ENCODE measurements around the gene ITIH2. TPM values are rescaled to one million over a fixed set of nuclear protein-coding genes. Genes with fewer than 3 reads are reported as not detected.
"Not testable (repeated sequence)": the region's sequence is repeated elsewhere in the genome, so short reads cannot be mapped to it uniquely, and the experiment has no call there.

The ITIH2 gene, protein sequence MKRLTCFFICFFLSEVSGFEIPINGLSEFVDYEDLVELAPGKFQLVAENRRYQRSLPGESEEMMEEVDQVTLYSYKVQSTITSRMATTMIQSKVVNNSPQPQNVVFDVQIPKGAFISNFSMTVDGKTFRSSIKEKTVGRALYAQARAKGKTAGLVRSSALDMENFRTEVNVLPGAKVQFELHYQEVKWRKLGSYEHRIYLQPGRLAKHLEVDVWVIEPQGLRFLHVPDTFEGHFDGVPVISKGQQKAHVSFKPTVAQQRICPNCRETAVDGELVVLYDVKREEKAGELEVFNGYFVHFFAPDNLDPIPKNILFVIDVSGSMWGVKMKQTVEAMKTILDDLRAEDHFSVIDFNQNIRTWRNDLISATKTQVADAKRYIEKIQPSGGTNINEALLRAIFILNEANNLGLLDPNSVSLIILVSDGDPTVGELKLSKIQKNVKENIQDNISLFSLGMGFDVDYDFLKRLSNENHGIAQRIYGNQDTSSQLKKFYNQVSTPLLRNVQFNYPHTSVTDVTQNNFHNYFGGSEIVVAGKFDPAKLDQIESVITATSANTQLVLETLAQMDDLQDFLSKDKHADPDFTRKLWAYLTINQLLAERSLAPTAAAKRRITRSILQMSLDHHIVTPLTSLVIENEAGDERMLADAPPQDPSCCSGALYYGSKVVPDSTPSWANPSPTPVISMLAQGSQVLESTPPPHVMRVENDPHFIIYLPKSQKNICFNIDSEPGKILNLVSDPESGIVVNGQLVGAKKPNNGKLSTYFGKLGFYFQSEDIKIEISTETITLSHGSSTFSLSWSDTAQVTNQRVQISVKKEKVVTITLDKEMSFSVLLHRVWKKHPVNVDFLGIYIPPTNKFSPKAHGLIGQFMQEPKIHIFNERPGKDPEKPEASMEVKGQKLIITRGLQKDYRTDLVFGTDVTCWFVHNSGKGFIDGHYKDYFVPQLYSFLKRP
- not detected in 2 replicates for total RNA-seq

DNA sequence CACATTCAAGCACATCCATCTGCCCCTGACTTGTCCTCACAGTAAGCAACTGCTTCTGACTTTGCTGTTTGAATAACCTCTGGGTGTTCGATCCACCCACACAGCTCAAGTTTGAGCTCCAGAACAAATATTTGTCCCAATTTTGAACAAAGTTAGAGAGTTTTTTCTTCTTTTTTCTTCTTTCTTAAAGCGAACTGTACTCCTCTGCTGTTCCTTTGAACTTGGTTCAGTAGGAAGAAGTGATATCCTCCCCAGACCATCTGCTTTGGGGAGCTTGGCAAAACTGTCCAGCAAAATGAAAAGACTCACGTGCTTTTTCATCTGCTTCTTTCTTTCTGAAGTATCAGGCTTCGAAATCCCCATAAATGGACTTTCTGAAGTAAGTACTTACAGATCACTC lies at the start of gene ITIH2:
Gene ITIH2 (plus strand): TSS at position 177 of the 400 bp plus-strand sequence. CDS start 119 bp downstream, at position 296.
- intact Hi-C loops (cut with micrococcal nuclease): no loop called here

DNA sequence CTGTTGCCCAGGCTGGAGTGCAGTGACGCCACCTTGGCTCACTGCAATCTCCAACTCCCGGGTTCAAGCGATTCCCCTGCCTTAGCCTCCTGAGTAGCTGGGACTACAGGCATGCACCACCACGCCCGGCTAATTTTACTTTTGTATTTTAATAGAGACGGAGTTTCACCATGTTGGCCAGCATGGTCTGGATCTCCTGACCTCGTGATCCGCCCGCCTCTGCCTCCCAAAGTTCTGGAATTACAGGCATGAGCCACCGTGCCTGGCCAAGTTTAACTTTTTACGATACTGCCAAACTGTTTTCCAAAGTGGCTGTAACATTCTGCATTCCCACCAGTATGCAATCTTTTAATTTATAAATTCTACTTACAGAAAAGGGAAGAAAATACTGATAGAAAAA lies 46.0 kb upstream of the ITIH2 start:
- intact Hi-C loops (cut with micrococcal nuclease): not testable (repeated sequence)

DNA sequence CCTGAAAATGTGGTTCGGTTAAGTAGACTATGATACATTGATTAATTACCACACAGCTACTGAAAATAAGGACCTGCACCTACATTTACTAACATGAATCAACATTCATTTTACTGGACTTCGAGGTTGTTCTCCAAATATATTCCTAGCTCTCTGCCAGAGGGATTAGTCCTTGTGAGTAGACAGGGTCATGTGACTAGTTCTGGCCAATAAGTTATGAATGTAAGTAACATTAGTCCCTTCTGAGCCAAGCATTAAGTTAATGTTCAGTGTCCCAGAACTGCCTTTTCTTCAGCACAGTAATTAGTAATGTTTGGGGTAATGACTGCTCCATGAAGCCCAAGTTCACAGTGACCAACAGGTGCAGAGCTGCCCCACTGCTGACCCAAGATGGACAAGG lies 45.6 kb upstream of the ITIH2 start:
- intact Hi-C loops (cut with micrococcal nuclease): no loop called here

DNA sequence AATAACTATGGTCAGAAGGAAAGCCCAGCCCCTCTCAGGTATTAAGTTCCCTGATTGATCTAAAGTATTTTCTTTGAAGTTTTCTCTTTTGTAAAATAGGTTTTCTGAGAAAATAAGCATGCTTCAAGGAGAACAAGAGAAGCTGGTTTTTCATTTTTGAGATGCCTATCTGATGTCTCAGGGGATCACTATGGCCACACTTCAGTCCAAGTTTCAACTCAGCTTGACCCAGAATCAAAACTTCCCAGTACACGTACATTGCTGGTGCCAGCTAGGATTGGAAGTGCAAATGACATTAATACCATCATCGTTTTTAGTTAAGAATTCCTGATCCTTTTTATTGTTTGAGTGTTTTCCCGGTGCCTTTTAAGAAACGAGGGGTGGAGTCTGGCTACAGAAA lies 43.6 kb upstream of the ITIH2 start:
- intact Hi-C loops (cut with micrococcal nuclease): no loop called here

DNA sequence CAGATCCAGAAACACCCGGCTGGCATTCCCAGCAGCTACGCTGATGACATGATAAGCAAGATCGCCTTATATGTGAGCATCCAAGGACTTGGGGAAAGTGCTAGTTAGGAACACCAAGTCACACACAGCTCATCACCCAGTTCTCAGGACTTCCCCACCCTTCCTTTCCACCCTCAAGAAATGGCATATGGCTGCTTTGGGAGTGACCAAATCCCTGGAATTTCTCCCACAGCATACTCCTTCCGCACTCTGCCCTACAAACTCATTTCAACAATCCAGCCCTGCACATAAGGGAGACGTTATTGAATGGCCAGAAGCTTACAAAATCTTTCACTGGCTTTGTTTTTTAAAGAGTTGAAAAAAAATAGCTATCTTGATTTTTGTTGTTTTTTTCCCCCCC lies 40.6 kb upstream of the ITIH2 start:
- intact Hi-C loops (cut with micrococcal nuclease): no loop called here

DNA sequence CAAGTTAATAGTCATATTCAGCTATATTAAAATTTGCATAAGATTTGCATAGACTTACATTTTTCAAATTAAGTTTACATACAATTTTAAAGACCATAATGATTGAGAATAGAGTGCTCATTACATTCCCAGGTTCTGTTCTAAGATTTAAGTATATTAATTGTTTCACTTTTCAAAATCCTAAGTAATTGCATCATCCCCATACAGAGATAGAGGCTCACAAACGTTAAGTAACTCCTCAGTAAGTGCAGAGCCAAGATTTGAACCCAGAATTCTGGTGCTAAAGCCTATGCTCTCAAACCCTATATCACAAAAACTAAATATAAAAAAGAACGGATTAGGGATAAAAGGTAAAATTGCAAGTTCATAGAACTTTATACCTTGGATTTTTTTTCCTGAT lies 38.4 kb upstream of the ITIH2 start:
- intact Hi-C loops (cut with micrococcal nuclease): no loop called here

DNA sequence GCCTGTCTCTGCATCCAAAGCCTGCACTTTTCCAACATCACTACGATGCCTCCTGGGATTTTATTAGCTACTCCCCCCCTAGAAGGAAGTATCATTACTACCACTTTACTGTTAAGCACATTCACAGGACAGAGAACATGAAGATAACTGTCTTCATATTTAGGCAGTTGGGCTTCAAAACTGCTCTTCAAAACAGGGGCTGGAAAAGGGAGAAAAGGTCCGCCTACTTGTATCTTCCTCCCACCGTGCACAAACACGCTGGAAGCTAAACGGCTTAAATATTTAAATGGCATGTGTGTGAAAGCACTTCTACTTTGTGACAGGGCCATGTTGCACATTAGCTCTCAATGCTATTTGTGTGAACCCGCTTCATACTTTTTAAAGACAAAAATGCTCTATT lies 37.3 kb upstream of the ITIH2 start:
- intact Hi-C loops (cut with micrococcal nuclease): no loop called here

DNA sequence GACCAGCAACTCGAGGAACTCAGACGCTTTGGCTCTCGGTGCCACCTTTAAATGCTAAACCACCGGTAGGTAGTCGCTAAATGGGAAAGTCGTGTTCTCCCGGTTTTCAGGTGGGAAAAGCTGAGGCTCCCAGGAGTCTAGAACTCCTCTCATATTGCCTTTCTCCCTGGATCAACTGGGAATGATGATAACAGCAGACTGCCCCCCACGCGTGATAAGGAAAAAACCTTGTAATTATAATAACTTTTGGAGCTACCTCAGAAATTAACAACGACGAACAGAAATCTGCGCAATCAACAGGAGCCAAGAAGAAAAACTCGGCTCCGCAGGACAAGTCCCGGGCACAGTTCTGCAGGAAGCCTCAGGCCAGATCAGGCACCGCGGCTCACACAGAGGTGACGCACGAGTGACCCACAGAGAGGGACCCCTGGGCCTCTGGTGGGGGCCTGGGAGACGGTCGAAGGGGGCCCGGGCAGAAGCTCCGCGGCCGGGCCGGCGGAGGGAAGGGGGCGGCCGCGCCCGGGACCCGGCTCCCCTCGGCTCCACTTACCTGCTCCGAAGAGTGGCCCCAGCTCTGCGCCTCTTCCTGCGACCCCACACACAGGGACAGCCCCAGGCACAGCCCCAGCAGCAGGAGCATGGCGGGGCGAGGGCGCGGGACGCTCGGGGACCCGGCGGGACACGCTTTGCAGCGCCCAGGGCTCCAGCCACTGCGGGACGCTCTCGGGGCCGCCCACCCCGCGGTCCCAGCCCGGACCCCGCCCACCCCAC lies 36.7 kb upstream of the ITIH2 start, which contains the start of gene ITIH5:
Gene ITIH5 (minus strand): TSS at position 714 of the 771 bp plus-strand sequence. CDS start 74 bp downstream, at position 640.
- intact Hi-C loops (cut with micrococcal nuclease): no loop called here

DNA sequence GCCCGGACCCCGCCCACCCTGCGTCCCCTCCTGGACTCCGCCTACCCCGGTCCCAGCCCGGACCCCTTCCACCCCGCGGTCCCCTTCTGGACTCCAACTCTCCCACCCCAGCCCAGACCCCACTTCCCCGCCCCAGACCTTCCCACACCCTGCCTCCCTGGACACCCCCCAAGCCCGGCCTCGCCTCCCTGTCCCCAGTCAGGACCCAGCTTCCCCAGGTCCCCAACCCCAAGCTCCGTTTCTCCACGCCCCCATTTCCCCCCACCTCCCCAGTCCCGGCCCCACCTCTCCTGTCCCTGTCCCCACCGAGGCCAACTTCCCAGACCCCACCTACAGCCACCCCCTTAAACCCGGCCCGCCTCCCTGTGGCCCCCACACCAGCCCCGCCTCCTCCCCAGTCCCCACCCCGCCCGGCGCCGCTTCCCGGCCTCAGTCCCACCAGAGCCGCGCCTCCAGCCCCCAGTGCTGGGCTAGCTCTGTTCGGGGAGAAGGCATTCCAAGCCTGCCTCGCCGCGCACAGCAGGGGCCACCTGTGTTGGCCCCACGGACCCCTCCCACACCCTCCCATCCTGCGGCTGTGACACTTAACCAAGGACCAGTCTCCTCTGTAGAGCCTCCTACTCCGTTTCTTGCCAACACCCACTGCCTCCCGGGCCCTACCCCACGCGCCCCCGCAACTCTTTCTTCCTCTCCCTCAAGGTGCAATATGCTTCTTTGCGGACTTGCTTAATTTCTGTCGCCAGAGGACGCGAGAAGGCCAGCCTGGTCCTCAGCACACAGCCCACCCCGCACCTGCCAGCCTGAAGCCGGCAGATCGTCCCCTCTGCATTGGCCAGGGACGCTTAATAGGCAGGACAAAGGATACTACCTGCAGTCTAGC lies 35.6 kb upstream of the ITIH2 start:
- intact Hi-C loops (cut with micrococcal nuclease): no loop called here

DNA sequence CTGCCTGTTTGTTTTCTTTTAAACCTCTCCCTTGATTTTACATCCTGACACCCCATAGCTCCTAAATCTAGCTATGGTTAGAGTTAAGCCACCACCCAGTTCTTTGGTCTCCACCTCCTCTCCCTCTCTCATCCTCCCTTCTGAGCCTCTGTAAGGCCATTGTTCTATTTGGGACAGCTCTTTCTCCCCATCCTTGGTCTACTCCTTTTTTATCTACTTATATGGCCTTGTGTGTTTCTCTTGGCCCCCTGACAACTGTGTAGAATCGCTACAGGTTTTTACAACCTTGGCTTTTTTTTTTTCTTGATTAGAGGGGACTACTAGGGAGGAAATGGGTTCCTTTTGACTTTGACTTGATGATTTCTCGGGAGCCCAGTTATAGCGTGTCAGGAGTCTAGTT lies 33.0 kb upstream of the ITIH2 start:
- intact Hi-C loops (cut with micrococcal nuclease): no loop called here

DNA sequence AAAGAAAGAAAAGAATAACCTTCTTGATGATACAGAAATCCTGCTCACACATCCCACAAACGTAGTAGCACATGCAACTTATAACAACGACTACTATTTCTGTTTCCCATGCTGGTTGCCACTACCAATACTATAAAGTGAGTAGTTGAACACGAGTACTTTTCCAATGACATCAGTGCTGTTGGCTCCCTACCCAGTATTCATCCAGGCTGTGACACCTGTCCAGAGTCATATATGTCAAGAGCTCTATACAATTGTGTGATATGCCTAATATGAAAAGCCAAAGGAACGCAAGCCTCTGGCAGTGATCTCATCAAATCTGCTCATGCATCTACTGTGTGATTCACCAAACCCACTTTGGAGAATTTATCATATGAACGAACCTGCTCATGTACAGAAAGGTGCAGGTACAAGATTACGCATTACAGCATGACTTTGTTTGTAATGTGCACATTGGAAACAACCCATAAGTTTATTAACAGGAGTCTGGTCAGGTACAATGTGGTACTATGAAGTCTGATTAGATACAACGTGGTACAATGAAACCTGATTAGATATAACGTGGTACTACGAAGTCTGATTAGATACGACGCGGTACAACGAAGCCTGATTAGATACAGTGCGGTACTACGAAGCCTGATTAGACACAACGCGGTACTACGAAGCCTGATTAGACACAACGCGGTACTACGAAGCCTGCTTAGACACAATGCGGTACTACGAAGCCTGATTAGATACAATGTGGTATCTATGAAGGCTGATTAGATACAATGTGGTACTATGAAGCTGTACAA lies 30.6 kb upstream of the ITIH2 start:
- intact Hi-C loops (cut with micrococcal nuclease): no loop called here

DNA sequence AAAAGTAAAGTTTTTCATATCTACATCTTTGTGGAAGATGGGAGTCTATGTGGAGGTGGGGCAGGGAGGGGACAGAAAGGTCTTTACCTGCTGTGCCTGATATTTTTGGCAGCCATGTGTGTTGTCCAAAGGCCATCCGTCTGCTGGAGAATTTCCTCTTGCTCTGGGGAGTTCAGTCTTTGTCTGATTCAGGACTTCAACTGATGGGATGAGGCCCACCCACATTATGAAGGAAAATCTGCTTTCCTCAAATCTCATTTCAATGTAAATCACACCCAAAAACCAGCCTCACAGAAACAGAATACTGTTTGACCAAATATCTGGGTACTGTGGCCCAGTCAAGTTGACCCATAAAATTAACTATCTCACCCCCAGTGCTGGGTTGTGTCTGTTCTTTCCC lies 23.9 kb upstream of the ITIH2 start:
- intact Hi-C loops (cut with micrococcal nuclease): no loop called here

DNA sequence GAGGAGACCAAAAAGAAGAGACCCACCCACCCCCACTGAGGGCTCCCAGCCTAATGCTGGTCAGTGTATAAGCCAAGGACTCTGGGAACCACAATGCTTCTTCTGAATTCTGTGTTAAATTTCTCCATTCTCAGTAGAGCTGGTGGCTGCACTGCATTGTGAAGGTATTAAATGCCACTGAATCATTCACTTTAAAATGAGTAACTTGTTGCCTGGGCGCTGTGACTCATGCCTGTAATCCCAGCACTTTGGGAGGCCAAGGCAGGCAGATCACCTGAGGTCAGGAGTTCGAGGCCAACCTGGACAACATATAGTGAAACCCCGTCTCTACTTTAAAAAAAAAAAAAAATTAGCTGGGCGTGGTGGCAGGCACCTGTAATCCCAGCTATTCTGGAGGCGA lies 23.0 kb upstream of the ITIH2 start:
- intact Hi-C loops (cut with micrococcal nuclease): loop anchor here (10.0 kb wide), 1 partner anchor 265 kb away; the partner anchor contains the start of gene SFMBT2

DNA sequence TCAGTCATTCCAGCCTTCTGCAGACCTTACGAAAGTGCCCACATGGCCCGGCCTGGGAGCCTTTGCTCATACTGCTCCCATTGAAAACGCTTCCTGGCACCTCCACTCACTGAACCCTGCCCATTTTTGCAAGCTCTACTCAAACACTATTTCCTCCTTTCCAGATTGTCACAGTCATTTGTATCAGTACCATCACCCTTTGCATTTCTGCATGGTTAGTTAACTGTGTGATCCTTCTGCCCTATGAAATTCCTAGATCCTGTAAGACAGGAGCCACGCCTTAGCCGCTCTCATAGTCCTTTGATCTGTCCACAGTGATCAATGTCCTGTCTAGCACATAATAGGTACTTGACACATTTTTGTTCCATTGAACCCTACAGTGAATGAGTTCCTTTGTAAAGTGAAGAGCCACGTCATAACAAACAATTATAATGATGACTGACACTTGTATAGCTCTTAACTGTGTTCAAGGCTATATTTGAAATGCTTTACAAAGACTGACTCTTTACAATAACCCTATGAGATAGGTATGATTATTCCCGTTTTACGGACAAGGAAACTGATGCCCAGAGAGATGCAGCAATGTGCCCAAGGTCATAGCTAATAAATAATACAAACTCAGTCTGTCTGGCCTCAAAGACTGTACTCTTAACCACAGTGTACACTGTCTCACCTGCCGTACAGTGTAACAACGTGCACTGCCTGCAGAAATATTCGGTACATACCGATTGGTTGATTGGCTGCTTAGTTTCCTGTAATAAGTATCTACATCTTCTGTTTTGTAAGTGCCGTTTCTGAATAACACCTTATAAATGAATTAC lies 16.6 kb upstream of the ITIH2 start:
- intact Hi-C loops (cut with micrococcal nuclease): loop anchor here (1.0 to 10.0 kb wide), 4 partner anchors 161 to 1616 kb away; partner anchors contain the start of gene SFMBT2

DNA sequence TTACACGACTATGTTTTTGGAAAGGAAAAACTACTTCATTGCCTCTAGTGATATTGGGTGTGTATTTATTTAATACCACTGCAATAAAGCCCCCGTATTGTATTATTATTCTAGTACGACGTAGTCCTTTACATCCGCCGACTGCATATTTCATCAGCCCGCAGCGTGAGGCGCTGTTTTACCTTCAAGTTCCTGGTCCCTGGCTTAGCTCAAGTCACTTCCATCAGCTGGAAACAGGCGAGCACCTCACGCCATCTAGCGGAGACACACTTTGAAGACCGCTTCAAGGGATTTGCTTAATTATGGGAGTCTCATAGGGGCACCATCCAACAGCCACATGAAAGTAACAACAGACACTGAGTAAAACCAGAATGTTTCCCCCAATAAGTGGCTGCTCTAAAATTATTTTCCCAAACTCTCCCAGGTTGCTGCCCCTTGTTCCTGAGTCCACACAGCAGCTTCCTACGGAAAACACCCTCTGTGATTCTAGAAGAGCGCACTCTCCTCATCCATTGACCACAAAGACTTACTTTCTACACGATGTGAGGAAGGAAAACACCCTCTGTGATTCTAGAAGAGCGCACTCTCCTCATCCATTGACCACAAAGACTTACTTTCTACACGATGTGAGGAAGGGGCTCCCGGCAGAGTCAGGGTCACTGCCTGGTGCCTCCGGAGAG lies 15.7 kb upstream of the ITIH2 start:
- intact Hi-C loops (cut with micrococcal nuclease): loop anchor here (1.0 to 10.0 kb wide), 4 partner anchors 162 to 1615 kb away; partner anchors contain the start of gene SFMBT2

DNA sequence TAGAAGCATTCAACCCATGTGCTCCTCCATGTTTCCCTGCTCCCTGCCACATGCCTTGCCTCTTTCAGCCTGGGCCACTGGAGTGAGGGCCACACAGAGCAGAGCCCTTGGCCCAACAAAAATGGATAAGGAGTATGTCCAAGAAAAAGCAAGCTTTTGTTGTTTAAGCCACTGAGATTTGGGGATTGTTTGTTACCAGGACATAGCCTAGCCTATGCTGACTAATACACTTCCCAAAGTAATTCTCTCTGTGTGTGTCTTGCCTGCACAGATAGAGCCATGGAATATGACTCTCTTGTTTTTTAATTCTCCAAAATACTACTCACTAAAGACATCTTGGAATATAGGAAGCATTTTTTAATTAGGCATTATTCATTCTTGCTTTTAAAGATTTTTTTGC lies 13.5 kb upstream of the ITIH2 start:
- intact Hi-C loops (cut with micrococcal nuclease): loop anchor here (5.0 to 10.0 kb wide), 2 partner anchors 275 to 1613 kb away; partner anchors contain the start of gene SFMBT2

DNA sequence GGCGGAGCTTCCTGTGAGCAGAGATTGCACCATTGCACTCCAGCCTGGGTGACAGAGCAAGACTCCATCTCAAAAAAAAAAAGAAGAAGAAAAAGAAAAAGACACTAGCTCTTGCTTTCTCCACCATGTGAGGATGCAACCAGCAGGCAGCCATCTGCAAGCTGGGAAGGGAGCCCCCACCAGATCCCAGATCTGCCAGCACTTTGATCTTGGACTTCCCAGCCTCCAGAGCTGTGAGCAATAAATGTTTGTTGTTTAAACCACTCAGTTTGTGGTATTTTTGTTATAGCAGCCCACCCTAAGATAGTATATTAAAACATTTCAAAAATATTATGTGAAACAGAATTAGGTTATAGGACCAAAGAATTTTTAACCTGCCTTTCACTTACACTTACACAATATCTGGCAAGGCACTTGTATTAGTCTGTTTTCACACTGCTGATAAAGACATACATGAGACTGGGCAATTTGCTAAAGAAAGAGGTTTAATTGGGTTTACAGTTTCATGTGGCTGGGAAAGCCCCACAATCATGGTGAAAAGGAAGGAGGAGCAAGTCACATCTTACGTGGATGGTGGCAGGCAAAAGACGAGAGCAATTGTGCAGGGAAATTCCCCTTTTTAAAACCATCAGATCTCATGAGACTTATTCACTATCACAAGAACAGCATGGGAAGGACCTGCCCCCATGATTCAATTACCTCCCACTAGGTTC lies 12.1 kb upstream of the ITIH2 start:
- intact Hi-C loops (cut with micrococcal nuclease): not testable (repeated sequence)
